ENCODE data around the gene MACROH2A2.

GRCh38 chr10:70090013-70090412 lies 37.4 kb downstream of the MACROH2A2 start:
- TF ChIP-seq CTCF (IDR thresholded peaks at IDR 0.05; ENCODE audit: insufficient read depth, low read depth, low read length) (no peak), EZH2 (IDR thresholded peaks at IDR 0.05; ENCODE audit: insufficient read depth, low read length) (no peak)

Measured in astrocyte (in vitro differentiated cells and primary cell).